ENCODE results near the gene DUOX1.

Gene DUOX1

DNA sequence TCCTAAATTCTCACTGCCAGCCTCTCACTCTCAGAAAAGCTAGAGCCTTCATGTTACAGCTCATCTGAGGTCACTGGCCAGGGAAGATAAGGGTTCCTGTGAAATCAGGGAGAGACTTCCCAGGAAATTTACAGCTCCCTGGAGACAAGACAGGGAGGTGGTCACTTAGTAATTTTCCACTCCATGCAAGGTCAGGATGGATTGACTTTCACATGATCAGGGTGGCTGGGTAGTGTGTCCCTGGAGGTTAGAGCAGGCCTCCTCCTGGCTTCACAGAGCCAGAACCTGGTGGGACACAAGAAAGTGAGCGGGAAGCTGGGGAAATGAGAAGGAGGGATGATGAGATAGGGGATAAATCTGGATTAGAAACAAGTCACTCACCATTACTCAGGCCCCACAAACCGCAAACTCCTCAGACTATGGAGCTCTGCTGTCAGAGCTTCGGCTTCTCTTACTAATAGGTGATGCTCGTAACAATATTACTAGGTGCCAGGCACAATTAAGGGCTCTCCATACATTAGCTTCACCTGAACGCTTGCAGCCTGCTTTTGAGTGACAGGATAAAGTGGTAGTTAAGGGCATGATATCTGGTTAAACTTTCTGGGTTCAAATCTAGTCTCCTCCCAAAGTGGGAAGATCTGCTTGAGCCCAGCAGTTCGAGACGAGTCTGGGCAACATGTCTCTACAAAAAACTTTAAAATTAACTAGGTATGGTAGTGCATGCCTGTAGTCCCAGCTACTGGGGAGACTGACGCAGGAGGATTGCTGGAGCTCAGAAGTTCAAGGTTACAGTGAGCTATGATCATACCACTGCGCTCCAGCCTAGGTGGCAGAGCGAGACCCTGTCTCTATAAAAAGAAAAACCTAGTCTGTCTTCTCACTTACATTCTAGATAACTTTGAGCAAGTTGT lies 40.7 kb upstream of the DUOX1 start:
- no peak for ATAC-seq
- no peak for TF ChIP-seq SNAI2 (CRISPR knock-in tag; IDR thresholded peaks at IDR 0.05)
- no peak for TF ChIP-seq ZC3H10 (CRISPR knock-in tag; IDR thresholded peaks at IDR 0.05)
- no peak for TF ChIP-seq PPARA (CRISPR knock-in tag; IDR thresholded peaks at IDR 0.05; ENCODE audit: borderline replicate concordance)
- no peak for TF ChIP-seq ZFP3 (CRISPR knock-in tag; IDR thresholded peaks at IDR 0.05)
- no peak for TF ChIP-seq ZNF565 (CRISPR knock-in tag; conservative IDR thresholded peaks at IDR 0.05; ENCODE audit: low read depth)

DNA sequence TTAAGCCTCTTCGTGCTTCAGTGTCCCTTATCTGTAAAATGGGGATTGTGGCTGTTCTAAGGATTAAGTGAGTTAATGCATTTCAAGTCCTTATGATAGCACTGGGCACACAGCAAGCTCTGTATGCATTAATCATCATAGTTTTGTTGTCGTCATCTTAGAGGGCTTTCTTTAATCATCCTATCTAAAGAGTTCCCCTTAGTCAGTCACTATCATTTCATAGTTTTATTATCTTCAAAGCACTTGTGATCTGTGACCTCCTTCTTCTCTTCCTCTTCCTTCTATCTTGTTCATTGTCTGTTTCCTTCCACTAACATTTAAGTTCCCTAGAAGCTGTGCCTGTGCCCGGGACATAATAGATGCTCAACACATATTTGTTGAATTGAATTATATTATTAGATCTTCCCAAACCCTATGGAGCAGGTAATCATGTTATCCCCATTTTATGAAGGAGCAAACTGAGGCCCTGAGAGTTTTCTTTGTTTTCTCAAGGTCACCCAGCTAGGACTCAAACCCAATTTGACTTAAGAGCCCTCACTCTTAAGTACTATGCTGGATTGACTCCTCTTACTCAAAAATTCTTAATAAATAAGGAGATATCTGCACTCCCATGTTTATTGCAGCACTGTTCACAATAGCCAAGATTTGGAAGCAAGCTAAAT lies 40.0 kb upstream of the DUOX1 start:
- TF ChIP-seq ESRRG (CRISPR knock-in tag; IDR thresholded peaks at IDR 0.05) = no peak
- TF ChIP-seq ZFP3 (CRISPR knock-in tag; IDR thresholded peaks at IDR 0.05) = no peak
- TF ChIP-seq, protein P1, sequence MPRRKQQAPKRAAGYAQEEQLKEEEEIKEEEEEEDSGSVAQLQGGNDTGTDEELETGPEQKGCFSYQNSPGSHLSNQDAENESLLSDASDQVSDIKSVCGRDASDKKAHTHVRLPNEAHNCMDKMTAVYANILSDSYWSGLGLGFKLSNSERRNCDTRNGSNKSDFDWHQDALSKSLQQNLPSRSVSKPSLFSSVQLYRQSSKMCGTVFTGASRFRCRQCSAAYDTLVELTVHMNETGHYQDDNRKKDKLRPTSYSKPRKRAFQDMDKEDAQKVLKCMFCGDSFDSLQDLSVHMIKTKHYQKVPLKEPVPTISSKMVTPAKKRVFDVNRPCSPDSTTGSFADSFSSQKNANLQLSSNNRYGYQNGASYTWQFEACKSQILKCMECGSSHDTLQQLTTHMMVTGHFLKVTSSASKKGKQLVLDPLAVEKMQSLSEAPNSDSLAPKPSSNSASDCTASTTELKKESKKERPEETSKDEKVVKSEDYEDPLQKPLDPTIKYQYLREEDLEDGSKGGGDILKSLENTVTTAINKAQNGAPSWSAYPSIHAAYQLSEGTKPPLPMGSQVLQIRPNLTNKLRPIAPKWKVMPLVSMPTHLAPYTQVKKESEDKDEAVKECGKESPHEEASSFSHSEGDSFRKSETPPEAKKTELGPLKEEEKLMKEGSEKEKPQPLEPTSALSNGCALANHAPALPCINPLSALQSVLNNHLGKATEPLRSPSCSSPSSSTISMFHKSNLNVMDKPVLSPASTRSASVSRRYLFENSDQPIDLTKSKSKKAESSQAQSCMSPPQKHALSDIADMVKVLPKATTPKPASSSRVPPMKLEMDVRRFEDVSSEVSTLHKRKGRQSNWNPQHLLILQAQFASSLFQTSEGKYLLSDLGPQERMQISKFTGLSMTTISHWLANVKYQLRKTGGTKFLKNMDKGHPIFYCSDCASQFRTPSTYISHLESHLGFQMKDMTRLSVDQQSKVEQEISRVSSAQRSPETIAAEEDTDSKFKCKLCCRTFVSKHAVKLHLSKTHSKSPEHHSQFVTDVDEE (CRISPR knock-in tag; IDR thresholded peaks at IDR 0.05) = no peak
- TF ChIP-seq TCF4 (CRISPR knock-in tag; IDR thresholded peaks at IDR 0.05; ENCODE audit: borderline replicate concordance) = no peak
- TF ChIP-seq RARB (CRISPR knock-in tag; IDR thresholded peaks at IDR 0.05) = no peak
- no peak for TF ChIP-seq BACH2 (CRISPR knock-in tag; IDR thresholded peaks at IDR 0.05; ENCODE audit: borderline replicate concordance)
- TF ChIP-seq ZNF8 (CRISPR knock-in tag; IDR thresholded peaks at IDR 0.05) = no peak
- TF ChIP-seq ARNTL (CRISPR knock-in tag; IDR thresholded peaks at IDR 0.05; ENCODE audit: borderline replicate concordance, low read depth) = no peak
- no peak for TF ChIP-seq CREB5 (CRISPR knock-in tag; IDR thresholded peaks at IDR 0.05; ENCODE audit: low read depth)
- no peak for ATAC-seq

GRCh38 chr15:45091161-45091560 lies 38.6 kb upstream of the DUOX1 start:
- TF ChIP-seq RARB (CRISPR knock-in tag; IDR thresholded peaks at IDR 0.05) (no peak), ZNF8 (CRISPR knock-in tag; IDR thresholded peaks at IDR 0.05) (no peak), ZFP3 (CRISPR knock-in tag; IDR thresholded peaks at IDR 0.05) (no peak), ZC3H10 (CRISPR knock-in tag; IDR thresholded peaks at IDR 0.05) (no peak), ZNF70 (CRISPR knock-in tag; IDR thresholded peaks at IDR 0.05) (no peak), BACH2 (CRISPR knock-in tag; IDR thresholded peaks at IDR 0.05; ENCODE audit: borderline replicate concordance) (no peak), GLIS3 (CRISPR knock-in tag; IDR thresholded peaks at IDR 0.05) (no peak), ZNF565 (CRISPR knock-in tag; conservative IDR thresholded peaks at IDR 0.05; ENCODE audit: low read depth) (no peak), ISL1 (CRISPR knock-in tag; IDR thresholded peaks at IDR 0.05) (no peak)
- no peak for ATAC-seq

DNA sequence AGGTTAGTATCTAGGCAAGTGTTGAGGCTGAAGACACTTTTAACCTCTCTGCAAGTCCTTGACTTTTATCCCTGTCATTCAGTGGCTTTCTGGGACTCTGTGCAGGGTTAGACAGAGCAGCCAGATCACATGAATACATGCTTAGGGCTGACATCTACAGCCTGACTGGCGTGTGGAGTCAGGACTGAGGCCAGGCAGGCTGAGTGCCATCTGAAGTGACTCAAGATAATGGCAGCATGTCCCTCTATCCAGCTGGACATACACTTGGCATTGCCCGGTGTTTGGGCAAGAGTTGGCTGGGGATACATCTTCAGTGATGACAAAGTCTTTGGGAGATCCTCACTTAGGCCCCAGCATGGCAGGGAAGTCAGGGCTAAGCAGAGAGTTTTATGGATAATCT lies 38.2 kb upstream of the DUOX1 start:
- no peak for ATAC-seq

More for the DNA sequence above, 38.2 kb upstream of the DUOX1 start:
- TF ChIP-seq BACH2 (CRISPR knock-in tag; IDR thresholded peaks at IDR 0.05; ENCODE audit: borderline replicate concordance) = no peak
- TF ChIP-seq TCF4 (CRISPR knock-in tag; IDR thresholded peaks at IDR 0.05; ENCODE audit: borderline replicate concordance) = no peak
- no peak for TF ChIP-seq ZNF8 (CRISPR knock-in tag; IDR thresholded peaks at IDR 0.05)
- TF ChIP-seq POU6F1 (CRISPR knock-in tag; IDR thresholded peaks at IDR 0.05; ENCODE audit: borderline replicate concordance, low read depth) = no peak
- TF ChIP-seq ZFP30 (CRISPR knock-in tag; IDR thresholded peaks at IDR 0.05) = no peak
- TF ChIP-seq GLIS3 (CRISPR knock-in tag; IDR thresholded peaks at IDR 0.05) = no peak
- TF ChIP-seq CSRNP3 (CRISPR knock-in tag; IDR thresholded peaks at IDR 0.05) = no peak
- TF ChIP-seq PPARA (CRISPR knock-in tag; IDR thresholded peaks at IDR 0.05; ENCODE audit: borderline replicate concordance) = no peak
- no peak for TF ChIP-seq RARB (CRISPR knock-in tag; IDR thresholded peaks at IDR 0.05)

All from SK-N-SH treated with all-trans-retinoic acid at 6 μM for 48 hours (cell line).